HepG2 (cell line): ENCODE data around the gene RITA1.

ENCODE experiments used
- ATF7 ChIP-seq, 2 experiments: fragments of 450-650 bp in 1 of 2; sonication (generic) in 1 of 2; formaldehyde crosslinking in 1 of 2; IDR thresholded peaks; 2 replicates each; pipeline versions ENCODE4 v1.4.0 to v1.6.1; 2016 to 2020; ENCODE audit warnings: antibody characterized with exemption in 1 of 2, mild to moderate bottlenecking in 1 of 2, missing genetic modification reagents in 1 of 2
- CREB1 ChIP-seq, 2 experiments: fragments of 450-650 bp in 1 of 2; IDR thresholded peaks; 2 replicates each; pipeline ENCODE4 v1.6.1; 2016 to 2017; ENCODE audit warnings: control low read depth in 1 of 2, mild to moderate bottlenecking in 1 of 2, missing compliant biosample characterization in 1 of 2, missing genetic modification characterization in 1 of 2
- EHMT2 ChIP-seq: fragments of 200-600 bp; sonication (generic); IDR thresholded peaks from 2 replicates; pipeline ENCODE4 v1.7.0; 2017; ENCODE audit warnings: antibody characterized with exemption, low read depth, low read length, borderline replicate concordance
- POLR2A ChIP-seq, 2 experiments: IDR thresholded peaks; 2 replicates each; pipeline ENCODE4 v1.6.1; 2011; ENCODE audit warnings: low read depth in 2 of 2, low read length in 2 of 2, mild to moderate bottlenecking in 1 of 2, moderate library complexity in 1 of 2; ENCODE audit not compliant: insufficient read depth in 1 of 2
- RBAK ChIP-seq: sonication (generic); formaldehyde crosslinking; IDR thresholded peaks from 2 replicates; pipeline ENCODE4 v1.5.1; 2020; ENCODE audit warnings: mild to moderate bottlenecking, missing genetic modification reagents
- REPIN1 ChIP-seq: sonication (generic); formaldehyde crosslinking; IDR thresholded peaks from 2 replicates; pipeline ENCODE4 v1.8.0; 2022; ENCODE audit warnings: missing genetic modification reagents, low read depth, mild to moderate bottlenecking, borderline replicate concordance
- SIN3A ChIP-seq: IDR thresholded peaks from 2 replicates; pipeline ENCODE4 v1.6.1; 2011; ENCODE audit warnings: low read depth, mild to moderate bottlenecking, control low read depth, low read length, borderline replicate concordance
- SOX13 ChIP-seq, 3 experiments: fragments of 450-650 bp in 1 of 3; sonication (generic) in 1 of 3; formaldehyde crosslinking in 1 of 3; IDR thresholded peaks in 2 of 3; conservative IDR thresholded peaks in 1 of 3; 2 replicates each; pipeline versions ENCODE4 v1.5.0 to v1.6.1; 2016 to 2020; ENCODE audit warnings: antibody characterized with exemption in 1 of 3, mild to moderate bottlenecking in 1 of 3, missing compliant biosample characterization in 1 of 3, missing genetic modification reagents in 1 of 3, moderate library complexity in 1 of 3
- ZNF33A ChIP-seq: sonication (generic); formaldehyde crosslinking; IDR thresholded peaks from 2 replicates; pipeline ENCODE4 v1.5.1; 2020; ENCODE audit warnings: missing genetic modification reagents, mild to moderate bottlenecking, moderate library complexity, borderline replicate concordance
- TF ChIP-seq, protein P1 (sequence below): sonication (generic); formaldehyde crosslinking; IDR thresholded peaks from 2 replicates; pipeline ENCODE4 v1.5.0; 2020; ENCODE audit warnings: mild to moderate bottlenecking, missing genetic modification reagents, moderate library complexity
- TF ChIP-seq, protein P2 (sequence below): conservative IDR thresholded peaks from 2 replicates; pipeline ENCODE4 v1.6.1; 2018; ENCODE audit warnings: missing genetic modification reagents
- TF ChIP-seq, protein P3 (sequence below): sonication (generic); formaldehyde crosslinking; IDR thresholded peaks from 2 replicates; pipeline ENCODE4 v1.9.0; 2021; ENCODE audit warnings: missing genetic modification reagents, borderline replicate concordance
- TF ChIP-seq, protein P4 (sequence below): sonication (generic); formaldehyde crosslinking; IDR thresholded peaks from 2 replicates; pipeline ENCODE4 v1.4.0; 2020; ENCODE audit warnings: missing genetic modification reagents
- TF ChIP-seq, protein P5 (sequence below): sonication (generic); formaldehyde crosslinking; IDR thresholded peaks from 2 replicates; pipeline ENCODE4 v1.4.0; 2020; ENCODE audit warnings: missing genetic modification reagents, mild to moderate bottlenecking, borderline replicate concordance

DNA sequence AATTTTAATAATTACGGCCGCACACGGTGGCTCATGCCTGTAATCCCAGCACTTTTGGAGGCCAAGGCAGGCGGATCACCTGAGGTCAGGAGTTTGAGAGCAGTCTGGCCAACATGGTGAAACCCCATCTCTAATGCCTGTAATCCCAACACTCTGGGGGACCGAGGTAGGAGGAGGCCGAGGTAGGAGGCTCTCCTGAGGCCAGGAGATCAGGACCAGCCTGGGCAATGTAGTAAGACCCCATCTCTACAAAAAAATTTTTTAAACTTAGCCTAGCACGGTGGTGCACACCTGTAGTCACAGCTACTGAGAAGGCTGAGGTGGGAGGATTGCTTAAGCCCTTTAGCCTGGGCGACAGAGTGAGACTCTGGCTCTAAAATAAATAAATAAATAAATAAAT, 41.6 kb upstream of the RITA1 start:
- TF ChIP-seq, protein P1, sequence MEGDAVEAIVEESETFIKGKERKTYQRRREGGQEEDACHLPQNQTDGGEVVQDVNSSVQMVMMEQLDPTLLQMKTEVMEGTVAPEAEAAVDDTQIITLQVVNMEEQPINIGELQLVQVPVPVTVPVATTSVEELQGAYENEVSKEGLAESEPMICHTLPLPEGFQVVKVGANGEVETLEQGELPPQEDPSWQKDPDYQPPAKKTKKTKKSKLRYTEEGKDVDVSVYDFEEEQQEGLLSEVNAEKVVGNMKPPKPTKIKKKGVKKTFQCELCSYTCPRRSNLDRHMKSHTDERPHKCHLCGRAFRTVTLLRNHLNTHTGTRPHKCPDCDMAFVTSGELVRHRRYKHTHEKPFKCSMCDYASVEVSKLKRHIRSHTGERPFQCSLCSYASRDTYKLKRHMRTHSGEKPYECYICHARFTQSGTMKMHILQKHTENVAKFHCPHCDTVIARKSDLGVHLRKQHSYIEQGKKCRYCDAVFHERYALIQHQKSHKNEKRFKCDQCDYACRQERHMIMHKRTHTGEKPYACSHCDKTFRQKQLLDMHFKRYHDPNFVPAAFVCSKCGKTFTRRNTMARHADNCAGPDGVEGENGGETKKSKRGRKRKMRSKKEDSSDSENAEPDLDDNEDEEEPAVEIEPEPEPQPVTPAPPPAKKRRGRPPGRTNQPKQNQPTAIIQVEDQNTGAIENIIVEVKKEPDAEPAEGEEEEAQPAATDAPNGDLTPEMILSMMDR (CRISPR knock-in tag): no peak
- TF ChIP-seq, protein P2, sequence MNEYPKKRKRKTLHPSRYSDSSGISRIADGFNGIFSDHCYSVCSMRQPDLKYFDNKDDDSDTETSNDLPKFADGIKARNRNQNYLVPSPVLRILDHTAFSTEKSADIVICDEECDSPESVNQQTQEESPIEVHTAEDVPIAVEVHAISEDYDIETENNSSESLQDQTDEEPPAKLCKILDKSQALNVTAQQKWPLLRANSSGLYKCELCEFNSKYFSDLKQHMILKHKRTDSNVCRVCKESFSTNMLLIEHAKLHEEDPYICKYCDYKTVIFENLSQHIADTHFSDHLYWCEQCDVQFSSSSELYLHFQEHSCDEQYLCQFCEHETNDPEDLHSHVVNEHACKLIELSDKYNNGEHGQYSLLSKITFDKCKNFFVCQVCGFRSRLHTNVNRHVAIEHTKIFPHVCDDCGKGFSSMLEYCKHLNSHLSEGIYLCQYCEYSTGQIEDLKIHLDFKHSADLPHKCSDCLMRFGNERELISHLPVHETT: no peak
- TF ChIP-seq EHMT2: no peak
- TF ChIP-seq, protein P3, sequence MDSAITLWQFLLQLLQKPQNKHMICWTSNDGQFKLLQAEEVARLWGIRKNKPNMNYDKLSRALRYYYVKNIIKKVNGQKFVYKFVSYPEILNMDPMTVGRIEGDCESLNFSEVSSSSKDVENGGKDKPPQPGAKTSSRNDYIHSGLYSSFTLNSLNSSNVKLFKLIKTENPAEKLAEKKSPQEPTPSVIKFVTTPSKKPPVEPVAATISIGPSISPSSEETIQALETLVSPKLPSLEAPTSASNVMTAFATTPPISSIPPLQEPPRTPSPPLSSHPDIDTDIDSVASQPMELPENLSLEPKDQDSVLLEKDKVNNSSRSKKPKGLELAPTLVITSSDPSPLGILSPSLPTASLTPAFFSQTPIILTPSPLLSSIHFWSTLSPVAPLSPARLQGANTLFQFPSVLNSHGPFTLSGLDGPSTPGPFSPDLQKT (CRISPR knock-in tag): no peak
- no peak for TF ChIP-seq REPIN1
- TF ChIP-seq RBAK (CRISPR knock-in tag): no peak
- no peak for TF ChIP-seq SIN3A
- TF ChIP-seq, protein P4, sequence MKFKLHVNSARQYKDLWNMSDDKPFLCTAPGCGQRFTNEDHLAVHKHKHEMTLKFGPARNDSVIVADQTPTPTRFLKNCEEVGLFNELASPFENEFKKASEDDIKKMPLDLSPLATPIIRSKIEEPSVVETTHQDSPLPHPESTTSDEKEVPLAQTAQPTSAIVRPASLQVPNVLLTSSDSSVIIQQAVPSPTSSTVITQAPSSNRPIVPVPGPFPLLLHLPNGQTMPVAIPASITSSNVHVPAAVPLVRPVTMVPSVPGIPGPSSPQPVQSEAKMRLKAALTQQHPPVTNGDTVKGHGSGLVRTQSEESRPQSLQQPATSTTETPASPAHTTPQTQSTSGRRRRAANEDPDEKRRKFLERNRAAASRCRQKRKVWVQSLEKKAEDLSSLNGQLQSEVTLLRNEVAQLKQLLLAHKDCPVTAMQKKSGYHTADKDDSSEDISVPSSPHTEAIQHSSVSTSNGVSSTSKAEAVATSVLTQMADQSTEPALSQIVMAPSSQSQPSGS: no peak
- TF ChIP-seq SOX13 (IDR thresholded peaks at IDR 0.05): no peak
- TF ChIP-seq SOX13 (CRISPR knock-in tag; conservative IDR thresholded peaks at IDR 0.05 in 1 of 2, IDR thresholded peaks at IDR 0.05 in 1 of 2): no peak
- TF ChIP-seq POLR2A (IDR thresholded peaks at IDR 0.05; ENCODE audit: insufficient read depth in 1 of 2, low read depth in 2 of 2, low read length in 2 of 2): no peak
- no peak for TF ChIP-seq ATF7 (IDR thresholded peaks at IDR 0.05)
- TF ChIP-seq ATF7 (CRISPR knock-in tag; IDR thresholded peaks at IDR 0.05): no peak
- TF ChIP-seq ZNF33A (CRISPR knock-in tag): no peak
- TF ChIP-seq CREB1 (IDR thresholded peaks at IDR 0.05): no peak
- TF ChIP-seq CREB1 (CRISPR knock-in tag; IDR thresholded peaks at IDR 0.05): no peak
- TF ChIP-seq, protein P5, sequence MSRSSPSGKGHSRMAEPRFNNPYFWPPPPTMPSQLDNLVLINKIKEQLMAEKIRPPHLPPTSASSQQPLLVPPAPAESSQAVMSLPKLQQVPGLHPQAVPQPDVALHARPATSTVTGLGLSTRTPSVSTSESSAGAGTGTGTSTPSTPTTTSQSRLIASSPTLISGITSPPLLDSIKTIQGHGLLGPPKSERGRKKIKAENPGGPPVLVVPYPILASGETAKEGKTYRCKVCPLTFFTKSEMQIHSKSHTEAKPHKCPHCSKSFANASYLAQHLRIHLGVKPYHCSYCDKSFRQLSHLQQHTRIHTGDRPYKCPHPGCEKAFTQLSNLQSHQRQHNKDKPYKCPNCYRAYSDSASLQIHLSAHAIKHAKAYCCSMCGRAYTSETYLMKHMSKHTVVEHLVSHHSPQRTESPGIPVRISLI (CRISPR knock-in tag): no peak
